NCI-H1694 (cell line): Measurements from ENCODE around the gene CSGALNACT2.

Source experiments
- DNase-seq: peaks from one replicate; lab custom pipeline; 2025; lab: John Stamatoyannopoulos, UW

The CSGALNACT2 gene

DNA sequence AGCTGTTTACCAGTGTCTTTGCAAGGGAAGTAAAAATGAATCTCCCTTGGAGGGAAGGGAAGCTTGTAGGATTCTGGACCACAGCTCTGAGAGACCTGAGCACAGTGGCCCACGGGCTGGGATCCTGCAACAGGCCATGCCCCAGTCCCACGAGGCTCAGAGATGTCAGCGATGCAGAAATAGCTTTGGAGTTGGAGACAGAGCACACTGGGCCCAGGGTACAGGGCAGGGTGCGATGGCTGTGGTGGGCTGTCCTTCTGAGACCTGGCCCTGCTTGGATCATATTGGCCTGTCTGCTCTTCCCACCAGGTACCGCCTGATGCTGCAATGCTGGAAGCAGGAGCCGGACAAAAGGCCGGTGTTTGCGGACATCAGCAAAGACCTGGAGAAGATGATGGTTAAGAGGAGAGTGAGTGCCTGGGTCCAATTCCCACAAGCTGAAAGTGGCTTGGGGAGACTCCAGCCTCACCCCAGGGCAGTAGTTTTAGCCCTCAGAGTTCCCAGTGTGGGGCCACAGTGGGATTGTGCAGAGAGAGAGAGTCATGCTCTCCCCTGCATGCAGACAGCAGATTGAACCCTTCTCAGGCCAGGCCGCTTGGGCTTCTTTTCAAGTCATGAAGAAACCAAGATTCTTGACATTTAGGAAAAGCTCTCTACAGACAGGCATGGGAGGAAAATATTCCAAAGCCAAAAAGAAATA lies 13.5 kb upstream of the CSGALNACT2 start:
- no peak for DNase-seq

DNA sequence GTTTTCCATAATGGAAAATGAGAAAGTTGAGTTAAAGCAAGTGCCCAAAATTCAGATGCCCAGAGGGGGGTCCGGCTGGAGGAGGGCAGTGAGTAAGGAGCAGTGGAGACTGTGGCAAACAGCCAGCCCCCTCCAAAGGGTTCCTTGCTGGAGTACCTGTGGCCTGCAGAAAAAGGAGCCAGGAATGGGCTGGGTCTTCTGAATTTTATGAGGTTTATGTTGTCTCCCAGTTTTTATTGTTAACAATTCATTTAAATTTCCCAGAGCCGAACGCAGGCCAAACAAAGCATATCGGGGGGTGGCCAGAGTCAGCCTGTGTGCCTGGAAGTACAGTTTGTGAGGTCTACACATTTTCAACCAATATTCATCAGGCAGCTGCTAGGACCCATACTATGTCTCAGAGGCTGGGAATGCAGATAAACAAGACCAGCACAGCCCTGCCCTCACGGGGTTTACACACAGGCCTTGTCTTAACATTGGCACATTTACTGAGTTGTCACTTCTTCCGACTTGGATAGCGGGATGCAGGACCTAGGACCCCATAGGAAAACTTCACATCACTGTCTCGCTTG lies 12.9 kb upstream of the CSGALNACT2 start:
- no peak for DNase-seq

DNA sequence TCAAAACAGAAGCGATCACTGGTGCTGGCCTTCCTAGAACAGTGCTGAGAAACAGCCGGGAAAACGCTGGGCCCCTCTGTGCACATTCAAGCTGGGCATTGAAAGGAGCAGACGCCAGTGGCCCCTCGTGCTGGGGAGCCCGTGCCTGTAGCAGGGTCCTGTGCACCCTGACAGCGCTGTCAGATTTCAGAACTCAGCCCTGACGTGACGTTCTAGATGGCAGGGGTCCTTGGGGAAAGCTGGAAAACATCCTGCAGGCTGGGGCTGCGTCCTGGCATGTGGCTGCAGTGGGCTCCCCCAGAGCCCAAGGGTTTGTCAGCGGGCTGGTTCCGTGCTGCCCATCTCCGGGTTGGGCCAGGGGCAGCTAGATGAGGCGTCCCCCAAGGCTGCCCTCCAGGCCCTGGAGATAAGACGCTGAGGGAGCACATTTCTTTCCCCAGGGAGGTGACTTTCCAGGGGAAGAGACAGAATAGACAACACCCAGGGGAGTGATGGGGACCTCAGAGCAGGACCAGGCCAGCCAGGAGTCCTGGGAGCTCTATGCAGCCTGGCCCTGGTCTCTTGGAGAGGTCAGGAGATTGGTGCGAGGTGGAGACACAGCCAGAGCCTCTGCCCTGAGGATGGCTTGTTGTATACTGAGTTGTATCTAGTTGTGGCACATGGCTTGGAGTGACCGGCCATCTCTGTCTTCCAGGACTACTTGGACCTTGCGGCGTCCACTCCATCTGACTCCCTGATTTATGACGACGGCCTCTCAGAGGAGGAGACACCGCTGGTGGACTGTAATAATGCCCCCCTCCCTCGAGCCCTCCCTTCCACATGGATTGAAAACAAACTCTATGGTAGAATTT lies 12.1 kb upstream of the CSGALNACT2 start:
- no peak for DNase-seq

DNA sequence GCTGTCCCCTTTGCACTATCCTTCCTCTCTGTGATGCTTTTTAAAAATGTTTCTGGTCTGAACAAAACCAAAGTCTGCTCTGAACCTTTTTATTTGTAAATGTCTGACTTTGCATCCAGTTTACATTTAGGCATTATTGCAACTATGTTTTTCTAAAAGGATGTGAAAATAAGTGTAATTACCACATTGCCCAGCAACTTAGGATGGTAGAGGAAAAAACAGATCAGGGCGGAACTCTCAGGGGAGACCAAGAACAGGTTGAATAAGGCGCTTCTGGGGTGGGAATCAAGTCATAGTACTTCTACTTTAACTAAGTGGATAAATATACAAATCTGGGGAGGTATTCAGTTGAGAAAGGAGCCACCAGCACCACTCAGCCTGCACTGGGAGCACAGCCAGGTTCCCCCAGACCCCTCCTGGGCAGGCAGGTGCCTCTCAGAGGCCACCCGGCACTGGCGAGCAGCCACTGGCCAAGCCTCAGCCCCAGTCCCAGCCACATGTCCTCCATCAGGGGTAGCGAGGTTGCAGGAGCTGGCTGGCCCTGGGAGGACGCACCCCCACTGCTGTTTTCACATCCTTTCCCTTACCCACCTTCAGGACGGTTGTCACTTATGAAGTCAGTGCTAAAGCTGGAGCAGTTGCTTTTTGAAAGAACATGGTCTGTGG lies 11.4 kb upstream of the CSGALNACT2 start:
- no peak for DNase-seq

DNA sequence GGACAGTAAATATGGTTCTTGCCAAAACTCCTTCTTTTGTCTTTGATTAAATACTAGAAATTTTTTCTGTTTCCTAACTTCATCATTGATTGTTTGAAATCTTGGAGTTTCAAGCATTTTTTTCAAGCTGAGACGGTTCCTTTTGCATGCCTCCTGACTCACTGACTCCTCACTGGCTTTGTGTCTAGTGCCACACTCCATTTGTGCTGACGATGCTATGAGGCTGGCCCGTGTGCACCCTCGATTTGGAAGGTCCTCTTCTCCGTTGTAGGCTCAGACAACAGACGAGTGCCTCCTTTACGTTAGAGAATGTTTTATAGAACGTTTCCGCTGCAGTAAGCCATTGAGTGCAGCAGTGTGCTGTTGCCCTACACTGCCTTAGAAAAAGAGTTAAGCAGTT lies 10.8 kb upstream of the CSGALNACT2 start:
- DNase-seq = no peak

DNA sequence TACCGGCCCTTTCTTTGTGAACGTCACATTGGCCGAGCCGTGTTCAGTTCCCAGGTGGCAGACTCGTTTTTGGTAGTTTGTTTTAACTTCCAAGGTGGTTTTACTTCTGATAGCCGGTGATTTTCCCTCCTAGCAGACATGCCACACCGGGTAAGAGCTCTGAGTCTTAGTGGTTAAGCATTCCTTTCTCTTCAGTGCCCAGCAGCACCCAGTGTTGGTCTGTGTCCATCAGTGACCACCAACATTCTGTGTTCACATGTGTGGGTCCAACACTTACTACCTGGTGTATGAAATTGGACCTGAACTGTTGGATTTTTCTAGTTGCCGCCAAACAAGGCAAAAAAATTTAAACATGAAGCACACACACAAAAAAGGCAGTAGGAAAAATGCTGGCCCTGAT lies 9.9 kb upstream of the CSGALNACT2 start:
- DNase-seq = no peak

DNA sequence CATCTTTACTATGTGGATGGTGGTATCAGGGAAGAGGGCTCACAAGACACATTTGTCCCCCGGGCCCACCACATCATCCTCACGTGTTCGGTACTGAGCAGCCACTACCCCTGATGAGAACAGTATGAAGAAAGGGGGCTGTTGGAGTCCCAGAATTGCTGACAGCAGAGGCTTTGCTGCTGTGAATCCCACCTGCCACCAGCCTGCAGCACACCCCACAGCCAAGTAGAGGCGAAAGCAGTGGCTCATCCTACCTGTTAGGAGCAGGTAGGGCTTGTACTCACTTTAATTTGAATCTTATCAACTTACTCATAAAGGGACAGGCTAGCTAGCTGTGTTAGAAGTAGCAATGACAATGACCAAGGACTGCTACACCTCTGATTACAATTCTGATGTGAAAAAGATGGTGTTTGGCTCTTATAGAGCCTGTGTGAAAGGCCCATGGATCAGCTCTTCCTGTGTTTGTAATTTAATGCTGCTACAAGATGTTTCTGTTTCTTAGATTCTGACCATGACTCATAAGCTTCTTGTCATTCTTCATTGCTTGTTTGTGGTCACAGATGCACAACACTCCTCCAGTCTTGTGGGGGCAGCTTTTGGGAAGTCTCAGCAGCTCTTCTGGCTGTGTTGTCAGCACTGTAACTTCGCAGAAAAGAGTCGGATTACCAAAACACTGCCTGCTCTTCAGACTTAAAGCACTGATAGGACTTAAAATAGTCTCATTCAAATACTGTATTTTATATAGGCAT lies 9.1 kb upstream of the CSGALNACT2 start:
- DNase-seq = no peak

DNA sequence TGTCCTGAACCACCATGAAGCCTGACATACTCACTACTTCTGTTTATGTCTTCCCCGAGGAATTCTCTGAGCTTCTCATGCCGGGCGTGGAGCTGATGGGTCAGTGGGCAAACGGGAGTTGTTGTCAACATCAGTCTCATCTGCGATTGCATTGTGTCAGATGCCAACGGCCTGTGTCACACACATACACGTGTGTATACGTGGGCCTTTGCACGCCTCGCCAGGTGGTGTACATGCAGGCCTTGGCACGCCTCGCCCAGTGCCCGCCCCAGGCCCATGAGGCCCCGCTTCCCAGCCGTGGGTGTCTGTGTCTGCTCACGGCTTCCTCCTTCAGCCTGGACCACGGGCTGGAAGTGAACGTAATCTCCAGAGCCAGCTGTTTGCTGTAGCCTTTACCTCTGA lies 7.5 kb upstream of the CSGALNACT2 start:
- no peak for DNase-seq

DNA sequence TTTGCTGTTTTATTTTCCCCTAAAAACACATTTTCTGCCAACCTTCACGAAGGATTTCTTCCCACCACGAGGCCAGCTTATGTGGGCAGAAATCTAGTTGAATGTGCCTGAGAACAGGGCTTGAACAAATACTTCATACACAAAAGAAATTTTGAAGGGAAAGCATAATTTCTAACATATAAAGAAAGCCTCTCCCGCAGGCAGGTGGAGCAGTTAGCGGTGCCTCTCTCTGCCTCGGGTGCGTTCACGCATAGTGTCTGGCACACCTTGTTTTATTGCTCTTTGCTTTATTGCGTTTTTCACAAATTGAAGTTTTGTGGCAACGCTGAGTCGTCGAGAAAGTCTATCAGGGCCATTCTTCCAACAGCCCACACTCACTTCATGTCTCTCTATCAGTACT lies 7.0 kb upstream of the CSGALNACT2 start:
- no peak for DNase-seq

DNA sequence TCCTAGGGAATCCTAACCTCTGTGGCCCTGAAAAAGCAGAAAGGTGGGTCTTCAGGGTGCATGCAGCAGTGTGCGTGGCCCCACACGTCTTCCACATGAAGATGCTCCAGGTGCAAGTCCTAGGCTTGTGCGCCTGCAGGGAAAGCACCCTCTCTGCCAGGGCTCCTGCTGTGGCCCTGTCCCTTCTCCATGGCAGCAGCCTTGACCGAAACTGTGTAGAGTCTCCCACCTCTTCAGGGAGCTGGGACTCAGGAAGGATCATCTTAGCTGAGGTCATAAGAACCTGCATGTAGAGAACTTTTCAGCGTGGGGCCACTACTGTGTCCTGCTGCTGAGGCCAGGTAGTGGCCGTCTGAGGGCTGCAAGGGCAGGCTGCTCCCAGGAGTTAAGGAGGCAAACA lies 6.3 kb upstream of the CSGALNACT2 start:
- no peak for DNase-seq

DNA sequence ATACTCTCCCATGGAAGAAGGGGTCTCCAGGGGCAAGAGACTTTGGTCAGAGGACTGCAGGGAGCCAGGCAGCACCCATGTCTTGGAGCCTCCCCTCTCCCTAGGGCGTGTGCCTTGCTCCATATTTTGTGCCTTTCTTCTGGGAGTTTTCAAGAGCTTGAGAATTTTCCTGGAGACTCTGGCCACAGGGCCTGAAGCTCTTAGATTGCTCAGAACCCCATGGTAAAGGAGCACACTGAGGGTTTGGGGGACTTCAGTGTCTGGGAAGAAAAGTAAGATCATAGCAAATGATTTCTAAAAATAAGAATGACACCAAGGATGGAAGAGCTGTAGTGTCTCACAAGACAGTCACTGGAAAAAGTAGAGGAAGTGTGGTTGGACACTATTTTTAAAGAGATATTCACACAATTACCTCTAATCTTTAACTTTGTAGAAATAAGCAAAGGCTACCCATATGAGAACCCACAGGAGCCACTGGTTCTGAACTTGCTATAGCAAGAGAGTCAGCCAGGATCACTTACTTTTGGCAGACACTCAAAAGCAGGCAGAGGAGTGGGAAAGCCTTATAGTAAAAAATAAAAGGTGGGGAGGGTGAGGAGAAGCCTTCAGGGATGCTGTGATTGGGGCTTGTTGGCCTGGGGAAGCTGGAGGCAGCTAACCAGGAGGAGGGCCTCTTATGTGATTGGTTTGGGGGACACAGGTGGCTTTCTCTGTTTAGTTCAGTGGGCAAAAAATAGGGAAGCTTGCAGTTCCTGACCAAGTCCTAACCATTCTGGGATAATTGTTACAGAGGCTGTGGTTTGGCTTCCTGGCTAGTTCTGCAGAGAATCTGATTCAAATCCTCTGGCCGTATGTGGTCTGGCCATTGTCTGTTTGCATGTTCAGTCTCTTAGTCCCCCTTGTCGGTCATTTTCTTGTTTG lies 5.1 kb upstream of the CSGALNACT2 start:
- DNase-seq = no peak

DNA sequence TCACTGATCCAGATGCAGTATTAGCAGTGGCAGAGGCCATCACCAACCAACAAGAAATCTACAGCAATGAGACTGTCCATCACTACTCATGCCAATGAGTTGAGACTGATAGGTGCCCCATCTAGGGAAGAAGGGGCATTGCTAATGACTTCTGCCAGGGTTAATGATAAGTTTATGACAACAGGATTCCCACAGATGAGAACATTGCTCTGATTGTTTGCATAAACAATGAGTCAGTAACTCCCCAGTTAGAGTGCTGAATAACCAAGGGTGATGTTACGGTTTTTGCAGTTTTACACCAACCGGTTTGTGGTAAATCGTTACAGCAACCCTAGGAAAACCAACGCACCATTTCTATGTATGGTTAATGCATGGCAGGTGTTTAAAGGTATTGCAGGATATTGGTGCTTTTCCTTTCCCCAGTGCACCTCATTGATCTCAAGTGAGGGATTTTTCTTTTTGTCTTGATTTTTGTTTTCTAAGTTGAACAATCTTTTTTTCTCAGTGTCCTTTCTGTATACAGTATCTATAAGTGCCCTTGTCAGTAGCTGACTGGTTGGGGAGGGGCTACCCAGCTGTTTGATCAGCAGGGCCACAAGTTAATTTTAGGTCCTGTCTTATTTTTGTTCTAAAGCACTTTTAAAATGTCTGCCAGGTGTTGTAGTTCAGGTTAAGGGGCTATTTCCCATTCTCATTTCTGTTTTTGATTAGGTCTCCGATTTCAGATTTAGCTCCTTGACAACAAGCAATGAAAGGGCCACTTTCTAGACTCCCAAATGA lies 3.9 kb upstream of the CSGALNACT2 start:
- DNase-seq = no peak

DNA sequence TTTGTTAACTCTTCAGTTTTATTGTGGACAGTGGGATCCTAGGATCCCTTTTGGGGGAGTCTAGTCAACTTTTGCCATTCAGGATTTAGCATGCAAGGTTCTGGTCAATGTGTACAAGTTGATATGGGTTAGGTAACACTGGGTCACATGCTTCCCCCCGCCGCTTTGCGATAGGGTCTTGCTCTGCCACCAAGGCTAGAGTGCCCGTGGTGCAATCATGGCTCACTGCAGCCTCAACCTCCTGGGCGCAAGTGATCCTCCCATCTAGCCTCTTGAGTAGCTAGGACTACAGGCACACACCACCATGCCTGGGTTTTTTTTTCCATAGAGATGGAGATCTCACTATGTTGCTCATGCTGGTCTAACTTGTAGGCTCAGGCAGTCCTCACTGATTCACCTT lies 3.2 kb upstream of the CSGALNACT2 start:
- DNase-seq = no peak

DNA sequence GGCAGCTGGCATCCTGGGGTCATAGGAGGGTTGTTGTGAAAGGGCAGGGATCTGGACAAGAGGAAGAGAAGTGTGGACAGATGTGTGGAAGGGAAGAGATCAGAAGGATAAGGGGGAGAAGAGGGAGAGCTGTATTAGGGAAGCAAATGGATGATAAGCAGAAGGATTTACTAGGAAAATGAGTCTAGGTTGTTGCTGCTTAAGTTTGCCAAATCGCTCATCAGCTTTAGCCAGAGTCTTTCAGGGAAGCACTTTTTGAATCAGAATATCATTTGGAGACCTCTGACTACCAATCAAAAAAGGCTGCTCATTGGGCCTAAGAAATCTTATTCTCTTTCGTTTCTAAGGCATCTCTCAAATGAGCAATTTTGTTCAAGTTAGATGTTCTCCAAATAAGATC lies 2.6 kb upstream of the CSGALNACT2 start:
- no peak for DNase-seq

DNA sequence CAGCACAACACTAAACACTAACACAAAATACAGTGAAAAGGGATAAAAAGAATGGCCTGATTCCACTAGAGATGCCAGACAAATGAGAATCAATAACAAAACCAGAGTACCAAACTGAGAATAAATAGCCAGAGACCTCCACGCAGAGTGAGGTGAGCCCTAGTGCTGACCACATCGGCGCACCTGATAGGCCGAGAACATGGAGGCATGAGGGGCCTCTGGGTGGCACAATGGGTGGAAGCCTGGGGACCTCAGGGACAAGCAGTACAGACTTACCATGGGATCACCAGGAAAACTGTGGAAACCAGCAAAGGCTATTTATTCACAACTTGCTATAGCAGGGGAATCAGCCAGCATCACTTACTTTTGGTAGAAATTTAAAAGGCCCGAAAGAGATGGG lies 1.8 kb upstream of the CSGALNACT2 start:
- no peak for DNase-seq

DNA sequence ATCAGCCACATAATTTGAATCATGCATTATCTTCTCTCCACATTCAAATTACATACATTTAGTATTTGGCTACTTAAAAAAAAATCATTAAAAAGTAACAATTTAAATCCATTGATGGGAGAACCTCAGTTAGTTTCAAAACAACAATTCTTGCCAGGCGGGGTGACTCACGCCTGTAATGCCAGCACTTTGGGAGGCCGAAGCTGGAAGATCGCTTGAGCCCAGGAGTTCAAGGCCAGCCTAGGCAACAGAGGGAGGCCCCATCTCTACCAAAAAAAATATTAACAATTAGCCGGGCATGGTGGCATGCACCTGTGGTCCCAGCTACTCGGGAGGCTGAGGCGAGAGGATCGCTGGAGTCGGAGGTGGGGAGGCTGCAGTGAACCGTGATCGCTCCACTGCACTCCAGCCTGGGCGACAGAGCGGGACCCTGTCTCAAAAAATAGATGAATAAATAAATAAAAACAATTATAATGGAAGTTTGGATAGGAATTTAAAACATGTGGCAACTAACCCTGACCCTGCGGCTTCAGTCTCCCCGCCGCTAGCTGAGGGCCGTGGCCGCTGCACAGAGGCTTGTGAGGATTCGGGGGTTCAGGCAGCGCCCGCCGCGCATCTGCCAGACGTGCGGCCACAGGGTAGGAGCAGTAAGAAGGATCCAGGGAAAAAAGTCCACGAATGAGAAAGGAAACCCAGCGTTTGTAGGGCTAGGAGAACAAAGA lies 1.1 kb upstream of the CSGALNACT2 start:
- DNase-seq = no peak

DNA sequence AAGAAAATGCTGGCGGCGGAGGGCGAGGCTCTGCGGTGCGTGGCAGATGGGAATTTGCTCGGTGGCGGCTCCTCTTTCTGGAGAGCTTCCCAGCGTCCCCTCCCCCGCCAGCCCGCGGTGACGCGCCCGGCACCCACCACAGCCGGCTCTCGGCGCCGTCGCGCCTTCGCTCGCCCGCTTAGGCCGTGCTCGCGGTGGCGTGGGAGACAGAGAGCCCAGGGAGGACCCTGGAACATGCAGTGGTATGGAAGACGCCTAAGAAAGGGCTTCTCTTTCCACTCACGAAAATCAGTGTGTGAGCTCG lies 576 bp upstream of the CSGALNACT2 start:
- peak; percentile 39 for DNase-seq

DNA sequence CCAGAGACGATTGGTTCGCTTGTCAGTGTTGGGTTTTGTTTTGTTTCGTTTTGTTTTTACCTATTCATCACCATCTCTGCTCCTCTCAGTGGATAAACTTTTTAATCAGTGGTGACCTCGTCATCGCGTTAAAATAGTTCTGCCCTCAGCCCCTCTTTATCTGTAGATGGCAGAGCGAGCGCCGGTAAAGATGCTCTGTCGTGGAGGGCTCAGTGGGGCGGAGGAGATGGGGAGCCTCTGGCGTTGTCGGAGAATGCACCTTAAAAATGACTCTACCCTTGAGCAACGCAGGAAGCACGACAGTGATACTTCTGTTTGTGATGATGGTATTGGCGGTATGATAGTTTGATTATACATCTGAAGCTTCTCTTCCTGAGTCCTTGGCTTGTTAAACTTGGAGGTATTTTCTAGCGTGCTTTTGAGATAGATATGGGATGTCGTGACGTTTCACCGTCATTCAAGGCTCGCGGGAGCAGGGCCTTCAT lies 554 bp downstream of the CSGALNACT2 start:
- peak; percentile 20 for DNase-seq

DNA sequence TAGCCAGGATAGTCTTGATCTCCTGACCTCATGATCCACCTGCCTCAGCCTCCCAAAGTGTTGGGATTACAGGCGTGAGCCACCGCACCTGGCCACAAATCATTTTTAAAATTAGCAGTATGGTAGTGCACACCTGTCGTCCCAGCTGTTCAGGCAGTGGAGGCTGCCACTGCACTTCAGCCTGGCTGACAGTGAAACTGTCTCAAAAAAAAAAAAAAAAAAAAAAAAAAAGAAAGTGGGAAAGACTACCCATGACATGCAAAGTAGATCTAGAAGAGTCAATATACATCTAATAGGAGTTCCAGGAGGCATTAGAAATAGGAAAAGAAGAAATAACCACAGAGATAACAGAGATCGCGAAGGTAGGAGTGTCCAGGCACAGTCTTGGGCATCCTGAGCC lies 3.2 kb downstream of the CSGALNACT2 start:
- no peak for DNase-seq
